Measurements from ENCODE around the gene FURIN.
"Not testable (repeated sequence)": the region's sequence is repeated elsewhere in the genome, so short reads cannot be mapped to it uniquely, and the experiment has no call there.

FURIN gene

DNA sequence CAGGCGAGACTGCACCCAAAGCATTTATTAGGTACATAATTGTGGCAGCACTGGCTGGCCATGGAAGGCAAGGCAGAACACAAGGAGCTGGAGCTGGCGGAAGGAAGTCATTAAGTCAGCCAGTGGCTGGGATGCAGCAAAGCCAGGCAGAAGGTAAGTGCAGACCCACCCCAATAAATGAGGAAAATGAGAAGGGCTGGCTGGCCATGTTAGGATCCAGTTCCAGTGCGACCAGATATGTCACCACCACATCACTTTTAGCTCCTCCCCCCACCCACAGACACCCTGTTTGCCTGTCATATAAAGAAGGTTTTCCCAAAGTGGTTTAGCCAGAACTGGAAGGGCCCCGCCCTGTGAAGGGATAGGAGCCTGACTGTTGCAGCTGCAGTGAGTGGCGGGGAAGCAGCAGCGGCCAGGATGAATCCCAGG, at the start of gene FURIN:
TSS of gene FURIN (plus strand) at position 328 of the 429 bp plus-strand sequence. CDS start 7,153 bp downstream, outside the sequence.
- DNase-seq (ENCODE audit: low spot score) (no peak), FAIRE-seq (no peak)

DNA sequence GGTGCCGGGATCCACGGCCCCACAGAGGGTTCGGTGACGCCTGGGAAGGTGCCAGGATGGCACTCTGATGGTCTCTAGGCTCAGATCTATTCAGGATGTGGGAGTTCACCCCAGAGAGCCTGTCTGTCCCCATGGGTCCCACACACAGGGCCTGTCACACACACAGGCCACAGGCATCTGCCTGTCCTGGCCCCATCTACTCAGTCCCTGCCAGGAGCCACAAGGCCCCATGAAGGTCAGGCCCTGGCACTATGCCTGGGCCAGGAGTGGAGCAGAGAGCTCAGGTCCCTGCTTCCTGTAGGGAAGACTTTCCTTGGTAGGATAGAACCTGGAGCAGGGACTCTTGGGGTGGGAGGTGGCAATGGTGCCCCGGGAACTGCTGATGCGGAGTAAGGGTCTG, 49.0 kb upstream of the FURIN start:
- FAIRE-seq: no peak
- DNase-seq (ENCODE audit: low spot score): no peak

DNA sequence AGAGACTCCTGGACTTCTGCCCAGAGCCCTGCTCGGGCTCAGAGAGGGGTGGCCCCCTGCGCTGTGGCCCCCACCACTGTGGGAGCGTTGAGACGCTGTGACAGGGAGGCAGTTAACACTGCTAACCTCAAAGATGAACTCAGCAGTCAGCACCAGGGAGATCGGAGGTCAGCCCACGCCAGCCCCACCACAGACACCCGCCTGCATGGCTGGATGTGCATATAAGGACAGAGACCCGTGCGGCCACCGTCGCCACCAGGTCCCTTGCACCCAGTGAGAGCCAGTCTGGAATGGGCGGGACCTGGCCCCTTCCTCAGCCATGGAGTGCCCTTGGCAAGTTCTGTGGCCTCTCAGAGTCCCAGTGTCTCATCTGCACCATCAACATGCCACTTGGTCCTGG, 48.5 kb upstream of the FURIN start:
- DNase-seq (ENCODE audit: low spot score): no peak
- no peak for FAIRE-seq

DNA sequence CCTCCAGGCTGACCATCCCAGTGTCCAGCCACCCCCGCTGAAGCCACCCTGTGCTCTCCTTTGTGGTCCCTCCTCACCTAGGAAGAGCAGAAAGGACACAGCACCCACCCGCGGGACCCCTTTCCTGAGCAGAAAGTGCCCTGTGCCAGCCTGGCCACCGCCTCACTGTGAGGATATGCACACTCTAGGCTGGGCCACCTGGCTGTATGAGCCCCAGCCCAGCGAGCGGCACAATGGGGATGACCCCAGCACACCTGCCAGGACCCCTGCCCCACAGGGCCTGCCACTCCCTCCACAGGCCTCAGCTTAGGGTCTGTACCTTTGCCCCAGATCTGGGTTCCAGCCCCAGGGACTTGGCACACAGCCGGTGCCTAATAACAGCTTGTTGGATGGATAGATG, 47.9 kb upstream of the FURIN start:
- FAIRE-seq: no peak

DNA sequence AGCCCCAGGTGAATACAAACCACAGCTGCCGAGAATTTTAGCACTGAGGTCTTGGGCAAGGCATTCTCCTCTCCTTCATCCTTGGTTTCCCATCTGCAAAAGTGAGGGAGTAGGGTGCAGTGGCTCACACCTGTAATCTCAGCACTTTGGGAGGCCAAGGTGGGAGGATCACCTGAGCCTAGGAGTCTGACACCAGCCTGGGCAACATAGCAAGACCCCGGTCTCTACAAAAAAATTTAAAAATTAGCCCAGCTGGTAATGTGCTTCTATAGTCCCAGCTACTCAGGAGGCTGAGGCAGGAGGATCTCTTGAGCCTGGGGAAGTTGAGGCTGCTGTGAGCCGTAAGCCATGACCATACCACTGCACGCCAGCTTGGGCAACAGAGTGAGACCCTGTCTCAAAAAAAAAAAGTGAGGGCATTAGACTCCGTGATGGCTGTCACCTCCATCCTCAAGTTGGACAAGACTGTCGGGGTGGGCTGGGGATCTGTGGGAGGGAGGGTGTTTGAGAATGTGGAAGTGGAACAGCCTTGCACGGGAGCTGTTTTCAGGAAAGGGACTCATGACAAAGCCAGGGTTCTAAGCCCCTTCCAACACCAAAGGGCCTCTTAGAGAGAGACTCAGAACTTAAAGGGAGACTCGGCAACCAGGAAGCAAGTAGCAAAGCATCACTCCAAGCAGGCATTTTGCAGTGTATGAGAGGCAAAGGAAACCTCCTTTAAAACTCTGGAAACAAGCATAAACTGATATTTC, 46.0 kb upstream of the FURIN start:
- DNase-seq (ENCODE audit: low spot score): no peak
- FAIRE-seq: no peak

More for the DNA sequence above, 47.9 kb upstream of the FURIN start:
- no peak for DNase-seq (ENCODE audit: low spot score)

DNA sequence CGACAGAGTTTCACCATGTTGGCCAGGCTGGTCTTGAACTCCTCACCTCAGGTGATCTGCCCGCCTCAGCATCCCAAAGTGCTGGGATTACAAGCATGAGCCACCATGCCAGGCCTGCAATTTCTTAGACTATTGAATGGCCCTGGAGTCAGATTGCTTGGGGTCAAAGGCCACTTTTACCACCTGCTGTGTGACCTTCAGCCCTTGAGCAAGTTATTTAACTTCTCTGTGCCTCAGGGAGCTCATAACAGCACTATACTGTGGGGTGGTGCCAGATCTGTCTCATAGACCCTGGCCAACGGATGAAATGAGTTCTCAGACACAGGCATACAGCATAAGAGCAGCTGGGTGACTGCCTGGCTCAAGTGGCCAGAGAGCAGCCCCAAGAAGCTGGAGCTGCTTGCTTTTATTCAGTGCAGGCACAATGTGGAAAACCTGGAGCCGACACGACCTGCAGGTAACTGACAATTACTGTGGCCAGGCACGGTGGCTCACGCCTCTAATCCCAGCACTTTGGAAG, 44.9 kb upstream of the FURIN start:
- no peak for DNase-seq (ENCODE audit: low spot score)
- no peak for FAIRE-seq

DNA sequence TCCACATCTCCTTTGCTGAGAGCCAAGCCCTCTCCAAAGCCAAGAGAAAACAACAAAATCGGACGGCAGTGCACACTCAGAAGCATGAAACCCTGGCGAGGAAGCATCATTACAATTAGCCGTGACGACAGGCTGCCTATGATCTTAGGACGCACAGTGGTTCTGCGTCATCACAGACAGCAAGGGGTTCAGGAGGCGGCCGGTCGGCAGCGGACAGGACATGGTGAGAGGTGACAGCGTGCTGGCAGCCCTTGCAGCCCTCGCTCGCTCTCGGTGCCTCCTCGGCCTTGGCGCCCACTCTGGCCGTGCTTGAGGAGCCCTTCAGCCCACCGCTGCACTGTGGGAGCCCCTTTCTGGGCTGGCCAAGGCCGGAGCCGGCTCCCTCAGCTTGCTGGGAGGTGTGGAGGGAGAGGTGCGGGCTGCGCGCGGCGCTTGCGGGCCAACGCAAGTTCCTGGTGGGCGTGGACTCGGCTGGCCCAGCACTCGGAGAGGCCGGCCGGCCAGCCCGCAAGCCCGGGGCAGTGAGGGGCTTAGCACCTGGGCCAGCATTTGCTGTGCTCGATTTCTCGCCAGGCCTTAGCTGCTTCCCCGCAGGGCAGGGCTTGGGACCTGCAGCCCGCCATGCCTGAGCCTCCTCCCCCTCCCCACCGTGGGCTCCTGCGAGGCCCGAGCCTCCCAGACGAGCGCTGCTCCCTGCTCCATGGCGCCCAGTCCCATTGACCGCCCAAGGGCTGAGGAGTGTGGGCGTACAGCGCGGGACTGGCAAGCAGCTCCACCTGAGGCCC, 43.1 kb upstream of the FURIN start:
- FAIRE-seq; DNase-seq (ENCODE audit: low spot score): not testable (repeated sequence)

DNA sequence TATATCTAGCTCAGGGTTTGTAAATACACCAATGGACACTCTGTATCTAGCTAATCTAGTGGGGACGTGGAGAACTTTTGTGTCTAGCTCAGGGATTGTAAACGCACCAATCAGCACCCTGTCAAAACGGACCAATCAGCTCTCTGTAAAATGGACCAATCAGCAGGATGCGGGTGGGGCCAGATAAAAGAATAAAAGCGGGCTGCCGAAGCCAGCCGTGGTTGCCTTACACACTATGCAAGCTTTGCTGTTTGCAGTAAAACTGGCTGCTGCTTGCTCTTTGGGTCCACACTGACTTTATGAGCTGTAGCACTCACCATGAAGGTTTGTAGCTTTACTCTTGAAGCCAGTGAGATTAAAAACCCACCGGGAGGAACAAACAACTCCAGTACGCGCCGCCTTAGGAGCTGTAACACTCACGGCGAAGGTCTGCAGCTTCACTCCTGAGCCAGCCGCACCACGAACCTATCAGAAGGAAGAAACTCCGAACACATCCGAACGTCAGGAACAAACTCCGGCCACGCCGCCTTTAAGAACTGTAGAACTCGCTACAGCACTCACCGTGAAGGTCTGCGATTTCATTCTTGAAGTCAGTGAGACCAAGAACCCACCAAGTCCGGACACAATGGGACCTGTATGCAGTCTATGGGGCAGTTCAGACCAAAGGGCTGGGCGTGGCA, 42.0 kb upstream of the FURIN start:
- FAIRE-seq; DNase-seq (ENCODE audit: low spot score): not testable (repeated sequence)

DNA sequence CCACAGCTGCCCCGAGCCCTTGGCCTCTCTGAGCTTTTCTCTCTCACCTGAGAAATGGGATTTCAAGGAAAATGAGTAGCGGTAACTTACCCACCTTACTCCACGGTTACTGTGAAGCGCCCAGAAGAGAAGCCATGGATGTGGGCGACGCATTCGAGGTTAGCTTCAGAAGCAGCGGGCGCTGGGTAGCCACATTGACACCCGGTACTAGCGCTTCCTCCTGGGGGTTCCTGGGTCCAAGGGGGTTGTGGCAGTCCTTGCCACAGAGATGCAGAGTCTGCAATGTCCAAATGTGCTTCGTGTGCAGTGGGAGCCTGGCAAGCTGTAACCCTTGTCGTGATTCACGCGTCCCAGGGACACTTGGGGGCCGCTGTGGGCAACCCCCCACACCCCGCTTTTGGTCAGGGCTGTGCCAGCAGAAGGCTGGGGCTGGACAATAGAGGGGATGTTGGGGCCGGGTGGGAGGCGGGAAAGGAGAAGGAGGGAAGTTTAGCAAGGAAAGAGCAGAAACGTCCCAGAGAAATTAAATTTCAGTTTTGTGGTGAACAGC, 41.4 kb upstream of the FURIN start:
- DNase-seq (ENCODE audit: low spot score) (no peak), FAIRE-seq (no peak)

DNA sequence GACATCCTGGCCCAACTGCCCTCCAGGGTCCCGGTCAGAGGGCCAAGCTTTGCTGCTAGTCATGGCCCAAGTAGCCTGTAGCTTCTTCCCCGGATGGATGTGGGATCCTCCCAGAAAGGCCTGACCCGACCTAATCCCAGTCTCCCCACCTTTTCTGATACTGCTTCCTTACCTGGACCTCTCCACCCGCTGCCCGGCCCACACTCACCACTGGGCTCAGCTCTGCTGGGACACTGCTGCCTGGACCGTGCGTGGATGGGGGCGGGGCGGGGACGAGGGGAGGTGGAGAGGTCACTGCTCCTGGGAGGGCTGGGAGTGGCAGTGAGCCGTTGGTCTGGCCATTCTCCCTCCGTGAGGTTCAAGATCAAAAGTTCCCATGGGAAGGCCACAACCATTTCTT, 40.3 kb upstream of the FURIN start:
- FAIRE-seq: no peak
- no peak for DNase-seq (ENCODE audit: low spot score)

DNA sequence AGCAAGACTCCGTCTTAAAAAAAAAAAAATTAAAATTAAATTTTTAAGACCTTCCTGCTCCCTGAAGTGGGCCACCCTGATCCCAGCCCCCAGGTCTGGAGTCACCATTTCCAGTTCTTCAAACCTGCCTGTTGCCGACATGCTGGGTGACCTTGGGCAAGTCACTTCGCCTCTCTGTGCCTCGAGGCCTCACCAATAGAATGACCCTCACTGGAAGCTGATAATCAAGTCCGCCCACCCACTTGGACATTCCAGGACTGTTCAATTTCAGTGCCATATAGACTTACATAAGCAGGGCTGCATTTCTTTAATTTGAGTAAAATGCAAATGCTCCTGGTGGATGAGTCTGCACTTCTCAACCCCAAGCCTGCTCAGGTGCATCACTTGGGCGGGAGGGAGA, 39.3 kb upstream of the FURIN start:
- DNase-seq (ENCODE audit: low spot score): no peak
- FAIRE-seq: no peak

DNA sequence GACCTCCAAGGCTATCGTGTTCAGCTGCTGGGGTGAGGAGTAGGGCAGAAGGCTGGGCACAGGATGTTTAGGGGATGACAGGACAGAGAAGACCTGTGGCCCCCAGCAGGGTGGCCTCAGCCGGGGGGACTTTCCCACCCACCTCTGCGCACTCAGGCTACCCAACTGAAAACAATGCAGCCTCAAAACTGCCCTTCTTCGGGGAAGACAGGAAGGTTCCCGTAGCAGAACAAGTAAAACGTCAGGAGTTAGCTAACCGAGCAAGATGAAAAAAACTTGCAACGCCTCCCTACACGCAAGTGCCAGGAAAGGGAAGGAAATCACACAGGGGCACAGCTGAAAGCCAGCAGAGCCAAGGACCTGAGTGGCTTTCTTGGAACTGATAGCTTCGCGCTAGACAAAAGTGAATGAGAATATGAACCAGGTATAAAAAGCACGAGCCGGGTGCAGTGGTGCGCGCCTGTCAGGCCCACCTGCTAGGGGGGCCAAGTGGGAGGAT, 38.4 kb upstream of the FURIN start:
- FAIRE-seq (no peak), DNase-seq (ENCODE audit: low spot score) (no peak)

DNA sequence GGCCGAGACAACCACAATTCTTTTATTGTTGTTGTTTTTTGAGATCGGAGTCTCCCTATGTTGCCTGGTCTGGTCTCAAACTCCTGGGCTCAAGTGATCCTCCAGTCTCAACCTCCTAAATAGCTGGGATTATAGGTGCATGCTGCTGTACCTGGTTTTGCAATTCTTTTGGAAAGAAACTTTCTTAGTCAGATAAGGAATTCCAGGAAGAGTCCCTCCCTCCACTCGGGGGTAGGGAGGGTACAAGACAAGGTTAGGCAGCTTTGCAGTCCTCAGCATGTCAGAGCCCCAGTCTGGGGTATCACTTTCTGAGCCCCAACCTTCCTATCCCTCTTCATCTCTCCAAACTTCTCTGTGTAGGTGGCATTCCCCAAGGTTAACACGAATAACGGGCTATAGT, 33.8 kb upstream of the FURIN start:
- FAIRE-seq (no peak), DNase-seq (ENCODE audit: low spot score) (no peak)

DNA sequence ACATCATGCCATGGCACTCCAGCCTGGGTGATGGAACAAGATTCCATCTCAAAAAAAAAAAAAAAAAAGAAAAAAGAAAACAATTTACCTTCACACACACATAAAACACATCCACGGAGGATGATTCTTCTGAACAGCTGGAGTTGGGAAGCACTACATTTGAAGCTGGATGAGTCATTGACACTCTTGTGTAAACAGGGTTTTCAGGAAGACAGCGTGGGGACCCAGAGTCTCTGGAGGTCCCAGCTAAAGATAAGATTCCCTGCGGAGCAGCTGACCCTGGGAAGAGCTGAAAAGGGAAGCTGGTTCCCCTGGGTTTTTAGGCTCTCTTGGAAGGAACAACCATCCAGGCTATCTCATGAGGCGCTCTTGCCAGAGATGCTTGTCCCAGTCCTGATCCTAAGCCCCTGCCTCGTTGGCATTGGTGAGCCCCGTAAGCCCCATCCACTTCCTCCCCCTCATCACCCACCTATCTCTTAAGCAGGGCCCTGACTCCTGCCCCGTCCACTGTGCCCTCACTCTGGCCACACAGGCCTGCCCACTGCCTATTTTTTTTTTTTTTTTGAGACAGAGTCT, 32.0 kb upstream of the FURIN start:
- no peak for FAIRE-seq
- peak; percentile 43 for DNase-seq (ENCODE audit: low spot score)

DNA sequence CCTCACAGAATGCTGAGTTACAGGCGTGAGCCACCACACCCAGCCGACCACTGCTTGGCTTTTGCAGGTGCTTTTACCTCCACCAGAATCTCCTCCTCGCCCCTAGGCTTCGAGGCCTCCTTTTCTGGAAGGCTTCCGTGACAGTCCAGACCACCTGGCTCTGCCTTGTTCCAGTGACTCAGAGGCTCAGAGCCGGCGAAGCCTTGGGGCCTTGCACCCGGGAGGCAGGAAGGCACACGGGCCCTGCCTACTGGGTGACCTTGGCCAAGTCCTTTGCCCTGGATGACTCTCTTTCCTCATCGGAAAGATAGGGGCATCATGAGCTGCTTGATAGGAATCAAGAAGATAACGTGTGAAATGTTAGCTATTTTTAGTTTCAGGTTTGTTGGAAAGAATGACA, 31.3 kb upstream of the FURIN start:
- DNase-seq (ENCODE audit: low spot score) (no peak), FAIRE-seq (no peak)

DNA sequence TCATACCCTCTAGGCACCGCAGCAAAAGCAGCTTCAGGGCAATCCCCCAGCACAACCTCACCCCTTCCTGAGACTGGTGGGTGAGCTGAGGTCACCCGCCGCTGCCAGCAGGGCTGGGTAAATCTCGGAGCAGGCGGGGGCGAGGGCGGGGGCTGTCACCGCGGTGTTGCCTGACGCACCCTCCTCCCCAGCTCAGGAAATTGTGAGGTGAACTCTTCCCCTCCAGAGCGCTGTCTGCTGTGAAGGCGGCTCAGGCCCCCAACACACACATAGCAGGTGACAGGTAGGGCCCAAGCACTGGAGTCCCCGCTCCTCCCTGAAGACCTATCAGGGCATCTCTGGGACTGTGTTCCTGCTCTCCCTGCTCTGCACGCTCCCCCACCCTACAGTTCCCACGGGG, 30.2 kb upstream of the FURIN start:
- DNase-seq (ENCODE audit: low spot score) (no peak), FAIRE-seq (no peak)

DNA sequence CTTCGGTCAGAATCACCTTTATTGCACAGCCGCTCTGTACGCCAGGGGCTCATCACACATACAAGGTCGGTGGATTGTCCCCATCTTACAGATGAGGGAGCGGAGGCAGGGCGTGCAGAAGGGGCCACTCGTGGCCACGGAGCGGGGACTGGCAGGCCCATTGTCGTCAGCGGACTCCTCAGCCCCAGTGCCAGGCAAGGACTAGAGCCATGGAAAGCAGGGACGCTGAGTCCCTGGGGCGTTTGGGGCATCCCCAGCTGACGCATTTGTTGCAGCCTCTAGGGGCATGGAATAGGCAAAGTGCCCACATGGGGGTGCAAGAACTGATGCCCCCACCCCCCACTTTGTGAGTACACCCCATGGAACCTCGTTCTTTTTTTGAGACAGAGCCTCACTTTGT, 29.8 kb upstream of the FURIN start:
- DNase-seq (ENCODE audit: low spot score): no peak
- FAIRE-seq: no peak

DNA sequence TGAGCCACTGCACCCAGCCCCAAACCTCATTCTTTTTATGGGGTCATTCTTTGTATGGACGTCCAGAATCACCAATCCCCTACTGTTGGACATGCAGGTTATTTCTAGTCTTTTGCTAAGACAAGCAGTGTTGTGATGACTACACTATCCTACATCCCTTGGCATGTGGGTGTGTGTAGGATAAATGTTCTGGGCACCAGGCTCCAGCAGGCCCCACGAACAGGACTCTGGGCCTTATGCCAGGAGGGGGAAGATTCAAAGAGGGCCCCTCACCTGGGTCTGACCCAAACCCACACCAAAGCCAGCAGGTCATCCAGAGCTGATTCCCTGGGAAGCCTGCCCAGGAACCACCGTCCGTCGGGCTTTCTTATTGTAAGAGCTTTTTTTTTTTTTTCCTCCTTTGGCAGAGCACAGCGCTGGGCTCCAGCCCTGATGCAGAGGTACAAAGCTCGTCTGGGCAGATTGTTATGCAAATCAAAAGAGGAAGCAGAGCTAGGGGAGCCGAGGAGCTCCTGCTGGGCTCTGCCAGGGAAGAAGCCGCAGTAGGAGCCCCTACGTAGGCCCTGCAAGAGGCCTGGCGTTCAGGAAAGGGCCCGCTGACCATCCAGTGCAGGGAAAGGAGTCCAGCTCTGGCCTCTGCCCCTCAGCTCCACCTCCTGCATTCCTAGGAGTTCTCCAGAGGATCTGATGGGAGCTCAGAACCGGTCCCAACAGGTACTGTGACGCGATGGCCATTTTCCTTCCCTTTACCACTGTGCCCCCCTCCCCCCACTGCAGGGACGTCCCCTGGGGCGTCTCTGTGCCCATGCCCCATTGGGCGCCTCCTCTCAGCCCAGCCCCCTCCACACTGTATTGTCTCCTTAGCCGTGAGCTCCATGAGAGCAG, 29.0 kb upstream of the FURIN start:
- no peak for FAIRE-seq

DNA sequence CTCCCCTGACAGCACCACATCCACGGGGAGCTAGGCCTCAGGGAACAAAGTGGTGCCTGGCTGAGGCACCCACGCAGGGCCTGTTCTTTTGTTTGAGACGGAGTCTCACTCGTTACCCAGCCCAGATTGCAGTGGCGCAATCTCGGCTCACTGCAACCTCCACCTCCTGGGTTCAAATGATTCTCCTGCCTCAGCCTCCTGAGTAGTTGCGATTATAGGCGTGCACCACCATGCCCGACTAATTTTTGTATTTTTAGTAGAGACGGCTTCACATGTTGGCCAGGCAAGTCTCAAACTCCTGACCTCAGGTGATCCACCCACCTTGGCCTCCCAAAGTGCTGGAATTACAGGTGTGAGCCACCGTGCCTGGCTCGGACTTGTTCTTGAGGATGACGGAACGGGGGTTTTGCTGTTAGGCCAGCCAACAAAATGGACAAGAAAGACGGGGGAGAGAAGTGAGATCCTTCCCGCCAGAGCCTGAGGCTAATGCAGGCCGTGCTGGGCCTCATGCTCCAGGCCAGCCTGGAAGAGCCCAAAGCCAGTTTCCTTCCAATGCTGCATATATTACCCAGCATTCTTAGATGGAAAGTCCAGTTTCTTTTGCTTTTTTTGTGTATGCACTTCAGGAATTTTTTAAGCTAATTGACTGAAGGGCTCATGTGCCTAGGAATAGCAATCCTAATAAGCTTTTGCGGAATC, 28.1 kb upstream of the FURIN start:
- DNase-seq (ENCODE audit: low spot score) (no peak), FAIRE-seq (no peak)

More for the DNA sequence above, 29.0 kb upstream of the FURIN start:
- peak; percentile 50 for DNase-seq (ENCODE audit: low spot score)

All from urothelium cell line (cell line).